Psoas muscle (tissue), 8 donors: ENCODE results near the gene MTTP. TPM values are rescaled to one million over a fixed set of nuclear protein-coding genes. Genes with fewer than 3 reads are reported as not detected.

Experiments used
- ATAC-seq, 4 donors: fragments of 200-7000 bp; cut with Tn5 transposase; one replicate each; pipeline ENCODE4 v1.9.1; 2020; ENCODE audit warnings: moderate library complexity in 3 of 4, mild to moderate bottlenecking in 2 of 4
- DNase-seq, 2 donors: peaks; one replicate each; pipeline ENCODE4 v3.0.0-alpha.2; 2020
- H3K27ac ChIP-seq: fragments of 200-600 bp; one replicate; pipeline ENCODE4 v1.8.0; 2022
- H3K27me3 ChIP-seq, 3 donors: fragments of 200-600 bp in 1 of 3; one replicate each; pipeline versions ENCODE4 v1.6.1 to v1.8.0; 2013 to 2022; ENCODE audit warnings: low read length in 2 of 3, mild to moderate bottlenecking in 2 of 3, moderate library complexity in 1 of 3; ENCODE audit not compliant: insufficient read depth in 3 of 3
- H3K36me3 ChIP-seq, 2 donors: fragments of 200-600 bp in 1 of 2; one replicate each; pipeline versions ENCODE4 v1.6.1 to v1.8.0; 2013 to 2022; ENCODE audit warnings: low read depth in 1 of 2, mild to moderate bottlenecking in 1 of 2, moderate library complexity in 1 of 2; ENCODE audit not compliant: insufficient read depth in 1 of 2
- H3K4me1 ChIP-seq: fragments of 200-600 bp; one replicate; pipeline ENCODE4 v1.8.0; 2022
- H3K4me3 ChIP-seq: fragments of 200-600 bp; one replicate; pipeline ENCODE4 v1.8.0; 2022; ENCODE audit warnings: mild to moderate bottlenecking
- H3K9me3 ChIP-seq: fragments of 200-600 bp; one replicate; pipeline ENCODE4 v1.8.0; 2022
- CTCF ChIP-seq: fragments of 200-600 bp; IDR thresholded peaks from one replicate; pipeline ENCODE4 v1.8.0; 2022; ENCODE audit warnings: antibody characterized with exemption
- WGBS, 3 donors: extraction: QIAGEN DNeasy Blood & Tissue Kit; methylation state at CpG; one replicate each; pipeline versions ENCODE4 v1.1.6 to v1.1.7; 2013; 5-methylcytosine and 5-hydroxymethylcytosine counted together
- intact Hi-C, 2 donors: fragments of 100-400 bp; cut with DNase I; formaldehyde crosslinking; loops; one replicate each; pipeline versions ENCODE4 v1.11.0 to v1.14.2; 2022
- polyA plus RNA-seq, 3 donors: library from polyadenylated mRNA; stranded (reverse); fragments of 200-250 nt; gene quantifications; one replicate each; pipeline ENCODE4 v1.2.3, GENCODE V29; 2013
- total RNA-seq, 4 donors: library from RNA; stranded (reverse); fragmentation: NEBNext Ultra II Directional in 2 of 4; extraction: Animal tissue kit (Norgen Biotek cat#: 25700) in 2 of 4; gene quantifications; one replicate each; pipeline versions ENCODE4 v1.2.1 to v1.2.4, GENCODE V29; 2021 to 2023
- donor health status: healthy with polysubstance abuse.
- donor health status: DM: no; HTN: no; CAD: no; lungs with moderate emphysema.
- donor health status: Bipolar disorder and iron deficiency.
- donor health status: healthy.
- donor health status: DM: yes; HTN: yes; CAD: no.
- donor health status: DM: no; HTN: no; CAD: no.
- donor health status: DM: no; HTN: no; CAD: no.
- donor health status: DM: yes; HTN: yes; CAD: no.

Gene MTTP
- total and polyA plus RNA-seq, 7 donors: 0.04 to 0.99 (median 0.28) TPM

- Histone ChIP-seq H3K4me1 (peaks cover 49% of the 10 kb centered on the region), H3K27me3 (no peaks in the 10 kb centered on the region), H3K4me3 (no peak overlapping the region), H3K27ac (peak overlapping the region; percentile 99), H3K36me3 (peaks cover 0 to 4% of the 10 kb centered on the region in 2 donors), H3K9me3 (no peaks in the 10 kb centered on the region)
- peak in 1 of 4 donors; percentile 31 for ATAC-seq
- TF ChIP-seq CTCF: no peak
- 16 to 50% (median 32%) methylated on average over 5 of the region's 5 CpGs for WGBS, 3 donors
- no peak for DNase-seq
- intact Hi-C loops: no loop called here
Measured at GRCh38 chr4:99637174-99637573, 62.5 kb downstream of the MTTP start.

GRCh38 chr4:99640676-99641075, 66.1 kb downstream of the MTTP start:
- H3K27me3 ChIP-seq: no peaks in the 10 kb centered on the region
- peaks cover 0 to 4% of the 10 kb centered on the region in 2 donors for H3K36me3 ChIP-seq
- DNase-seq (no peak), ATAC-seq (no peak)
- H3K4me3 ChIP-seq: no peak overlapping the region
- peak overlapping the region; percentile 99 for H3K27ac ChIP-seq
- intact Hi-C loops: no loop called here
- H3K9me3 ChIP-seq: no peaks in the 10 kb centered on the region
- WGBS, 3 donors: 62 to 71% (median 68%) methylated on average over 2 of the region's 2 CpGs
- peaks cover 57% of the 10 kb centered on the region for H3K4me1 ChIP-seq
- no peak for TF ChIP-seq CTCF

GRCh38 chr4:99642725-99643489, 68.3 kb downstream of the MTTP start:
- Histone ChIP-seq H3K36me3 (peaks cover 0 to 4% of the 10 kb centered on the region in 2 donors), H3K27me3 (no peaks in the 10 kb centered on the region), H3K9me3 (no peaks in the 10 kb centered on the region), H3K4me1 (peaks cover 68% of the 10 kb centered on the region), H3K27ac (peak overlapping the region; percentile 99), H3K4me3 (peak overlapping the region; percentile 52)
- 17 to 38% (median 20%) methylated on average over 7 of the region's 7 CpGs for WGBS, 3 donors
- intact Hi-C loops: no loop called here
- ATAC-seq (peak; percentile 86 to 90 (median 88)), DNase-seq (peak; percentile 62 to 89)
- TF ChIP-seq CTCF: no peak

GRCh38 chr4:99644453-99644852, 69.8 kb downstream of the MTTP start:
- 35 to 40% (median 38%) methylated on average over 5 of the region's 5 CpGs for WGBS, 3 donors
- Histone ChIP-seq H3K9me3 (no peaks in the 10 kb centered on the region), H3K4me1 (peaks cover 62% of the 10 kb centered on the region), H3K27me3 (no peaks in the 10 kb centered on the region), H3K27ac (peak overlapping the region; percentile 99), H3K36me3 (peaks cover 0 to 4% of the 10 kb centered on the region in 2 donors), H3K4me3 (peak overlapping the region; percentile 78)
- DNase-seq: no peak
- intact Hi-C loops: loop anchor here in 1 of 2 donors (2.0 kb wide), 1 partner anchor 80 kb away; the partner anchor contains the start of gene TRMT10A
- ATAC-seq: no peak
- no peak for TF ChIP-seq CTCF
